ENCODE results near the gene RNF7.
"Not testable (repeated sequence)": the region's sequence is repeated elsewhere in the genome, so short reads cannot be mapped to it uniquely, and the experiment has no call there.

Gene RNF7

DNA sequence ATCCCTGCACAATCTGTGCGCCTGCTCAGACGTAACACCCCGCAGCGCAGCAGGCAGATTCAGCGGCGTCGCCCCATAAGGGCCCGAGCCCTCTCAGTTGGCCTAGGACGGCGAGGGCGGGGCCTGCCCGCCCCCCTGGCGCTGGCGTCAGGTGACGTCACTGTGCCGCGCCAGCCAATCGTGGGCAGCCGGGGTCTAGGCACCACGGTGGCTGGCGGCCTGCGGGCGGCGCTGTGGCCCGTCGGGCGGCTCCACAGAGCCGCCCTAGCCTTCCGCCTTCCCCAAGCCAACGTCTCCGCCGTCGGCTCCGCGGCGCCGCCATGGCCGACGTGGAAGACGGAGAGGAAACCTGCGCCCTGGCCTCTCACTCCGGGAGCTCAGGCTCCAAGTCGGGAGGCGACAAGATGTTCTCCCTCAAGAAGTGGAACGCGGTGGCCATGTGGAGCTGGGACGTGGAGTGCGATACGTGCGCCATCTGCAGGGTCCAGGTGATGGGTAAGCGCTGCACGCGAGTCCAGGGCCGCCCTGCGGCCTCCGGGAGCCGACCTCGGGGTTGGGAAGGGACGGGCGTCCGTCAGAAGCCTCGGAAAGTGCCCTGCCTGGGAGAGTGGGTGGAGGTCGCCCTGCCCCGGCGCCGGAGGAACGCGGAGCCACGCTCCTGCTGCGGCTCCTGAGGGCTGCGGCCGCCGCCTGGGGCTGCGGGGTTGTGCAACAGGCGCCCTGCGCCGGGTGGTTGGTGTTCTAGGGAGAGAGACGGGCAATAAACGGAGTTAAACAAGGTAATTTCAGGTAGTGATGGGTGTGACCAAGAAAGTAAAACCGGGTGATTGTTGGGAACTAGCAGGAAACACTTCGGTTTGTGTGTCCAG, at the start of gene RNF7:
TSS of gene RNF7 (plus strand) at position 277 of the 869 bp plus-strand sequence. CDS start at position 321, 44 bp downstream.
- H3K27ac Mint-ChIP-seq, result peak within 1 kb of the TSS; percentile 98
- H3K36me3 Mint-ChIP-seq, result peaks cover 4% of the 10 kb centered on the region
- H3K9me3 Mint-ChIP-seq (ENCODE audit: low read depth), result no peaks in the 10 kb centered on the region
- no peaks in the 10 kb centered on the region for H3K27me3 Mint-ChIP-seq
- H3K4me1 Mint-ChIP-seq (ENCODE audit: low read depth), result peaks cover 38% of the 10 kb centered on the region
- peak within 1 kb of the TSS; percentile 100 for H3K4me3 Mint-ChIP-seq

DNA sequence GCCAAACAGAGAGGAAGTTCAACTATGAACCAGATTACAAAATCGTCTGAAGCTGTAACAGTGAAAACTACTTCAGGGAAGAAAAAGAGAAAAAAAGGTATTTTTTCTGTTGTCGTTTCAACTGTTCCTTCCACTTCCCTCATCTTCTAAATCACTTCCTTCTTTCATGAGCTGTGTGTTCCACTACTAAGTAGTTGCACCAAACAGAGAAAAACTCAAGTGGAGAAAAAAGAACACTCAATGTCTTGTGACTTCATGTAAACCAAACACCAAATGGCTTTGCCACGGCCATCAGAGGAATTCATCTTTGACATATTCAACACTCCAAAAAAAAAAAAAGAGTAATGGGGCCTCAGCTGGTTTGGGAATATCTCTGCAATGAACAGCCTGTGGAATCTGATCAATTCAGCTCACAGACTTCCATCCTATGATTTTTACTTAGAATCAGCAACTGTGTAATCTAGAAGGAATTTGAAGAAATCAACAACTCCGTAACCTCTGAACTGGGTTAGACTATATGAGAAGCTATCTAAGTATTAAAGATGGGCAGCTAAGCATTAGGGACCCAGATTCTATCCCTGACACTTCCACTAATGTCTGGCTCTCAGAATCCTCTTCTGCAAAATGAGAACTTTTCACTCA, 47.5 kb upstream of the RNF7 start:
- H3K9me3 Mint-ChIP-seq (ENCODE audit: low read depth), result no peaks in the 10 kb centered on the region
- H3K4me1 Mint-ChIP-seq (ENCODE audit: low read depth), result peaks cover 15% of the 10 kb centered on the region
- no peak overlapping the region for H3K4me3 Mint-ChIP-seq
- no peaks in the 10 kb centered on the region for H3K27me3 Mint-ChIP-seq
- no peak overlapping the region for H3K27ac Mint-ChIP-seq
- H3K36me3 Mint-ChIP-seq, result no peaks in the 10 kb centered on the region

DNA sequence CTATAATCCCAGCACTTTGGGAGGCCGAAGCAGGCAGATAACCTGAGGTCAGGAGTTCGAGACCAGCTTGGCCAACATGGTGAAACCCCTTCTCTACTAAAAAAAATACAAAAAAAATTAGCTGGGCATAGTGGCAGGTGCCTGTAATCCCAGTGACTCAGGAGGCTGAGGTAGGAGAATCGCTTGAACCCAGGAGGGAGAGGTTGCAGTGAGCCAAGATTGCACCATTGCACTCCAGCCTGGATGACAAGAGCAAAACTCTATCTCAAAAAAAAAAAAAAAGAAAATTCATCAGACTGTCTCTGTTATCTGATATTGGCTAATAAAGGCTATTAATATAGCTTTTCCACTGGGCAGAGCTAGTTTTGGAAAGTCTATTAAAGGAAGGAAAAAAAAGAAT, 46.6 kb upstream of the RNF7 start:
- H3K4me1 Mint-ChIP-seq (ENCODE audit: low read depth); H3K36me3 Mint-ChIP-seq; H3K27me3 Mint-ChIP-seq; H3K9me3 Mint-ChIP-seq (ENCODE audit: low read depth); H3K27ac Mint-ChIP-seq; H3K4me3 Mint-ChIP-seq: not testable (repeated sequence)

DNA sequence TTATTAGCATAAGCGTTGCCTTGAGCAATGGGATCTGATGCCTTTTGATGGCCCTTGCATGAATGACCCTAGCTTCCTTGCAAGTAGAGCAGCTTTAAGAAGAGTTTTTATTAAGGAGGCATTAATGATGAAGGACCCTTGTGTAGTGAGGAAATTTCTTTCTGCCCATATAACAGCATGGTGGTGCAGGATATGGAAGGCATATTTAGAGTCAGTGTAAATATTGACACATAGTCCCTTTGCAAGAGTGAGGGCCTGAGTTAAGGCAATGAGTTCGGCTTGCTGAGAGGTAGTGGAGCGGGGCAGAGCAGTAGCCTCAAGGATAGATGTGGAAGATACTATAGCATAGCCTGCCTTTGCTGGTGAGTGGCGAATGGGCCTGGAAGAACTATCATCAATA, 45.1 kb upstream of the RNF7 start:
- H3K9me3 Mint-ChIP-seq (ENCODE audit: low read depth); H3K4me3 Mint-ChIP-seq; H3K27me3 Mint-ChIP-seq; H3K36me3 Mint-ChIP-seq; H3K27ac Mint-ChIP-seq; H3K4me1 Mint-ChIP-seq (ENCODE audit: low read depth): not testable (repeated sequence)

DNA sequence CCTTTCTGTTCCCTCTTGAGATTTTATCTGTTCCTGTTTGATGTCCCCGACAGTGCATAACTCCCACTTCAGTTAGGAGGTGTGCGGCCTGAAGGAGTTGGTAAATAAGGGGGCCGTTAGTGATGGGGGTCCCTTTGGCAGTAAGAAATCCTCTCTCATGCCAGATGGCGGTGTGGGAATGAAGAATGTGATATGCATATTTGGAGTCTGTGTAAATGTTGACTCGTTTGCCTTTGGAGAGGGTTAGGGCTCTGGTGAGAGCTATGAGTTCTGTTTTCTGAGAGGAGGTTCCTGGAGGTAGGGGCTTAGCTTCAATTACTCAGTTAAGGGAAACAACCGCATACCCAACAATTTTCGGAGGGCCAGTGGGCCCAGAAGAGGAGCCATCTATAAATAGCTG, 38.8 kb upstream of the RNF7 start:
- H3K4me1 Mint-ChIP-seq (ENCODE audit: low read depth), result no peaks in the 10 kb centered on the region
- H3K36me3 Mint-ChIP-seq, result no peaks in the 10 kb centered on the region
- H3K9me3 Mint-ChIP-seq (ENCODE audit: low read depth), result no peaks in the 10 kb centered on the region
- H3K27me3 Mint-ChIP-seq, result no peaks in the 10 kb centered on the region
- no peak overlapping the region for H3K27ac Mint-ChIP-seq
- H3K4me3 Mint-ChIP-seq, result no peak overlapping the region

DNA sequence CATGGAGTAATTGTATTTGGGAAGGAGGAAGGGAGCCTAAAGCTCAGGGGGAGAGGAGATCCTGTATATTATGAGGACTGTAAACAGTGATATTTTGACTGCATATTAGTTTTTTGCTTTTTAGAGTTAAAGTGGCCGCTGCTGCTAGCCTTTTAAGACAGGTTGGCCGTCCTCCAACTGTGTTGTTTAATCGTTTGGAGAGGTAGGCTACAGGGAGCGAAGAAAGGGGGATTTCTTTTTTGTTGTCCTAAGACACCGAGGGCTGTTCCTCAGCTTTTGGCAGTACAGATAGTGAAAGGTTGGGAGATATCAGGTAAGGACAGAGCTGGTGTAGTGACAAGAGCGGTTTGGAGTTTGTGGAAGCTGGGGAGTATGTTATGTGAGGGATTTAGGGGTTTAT, 38.2 kb upstream of the RNF7 start:
- H3K27ac Mint-ChIP-seq, result no peak overlapping the region
- H3K4me3 Mint-ChIP-seq, result no peak overlapping the region
- no peaks in the 10 kb centered on the region for H3K9me3 Mint-ChIP-seq (ENCODE audit: low read depth)
- H3K36me3 Mint-ChIP-seq, result no peaks in the 10 kb centered on the region
- no peaks in the 10 kb centered on the region for H3K4me1 Mint-ChIP-seq (ENCODE audit: low read depth)
- H3K27me3 Mint-ChIP-seq, result no peaks in the 10 kb centered on the region

DNA sequence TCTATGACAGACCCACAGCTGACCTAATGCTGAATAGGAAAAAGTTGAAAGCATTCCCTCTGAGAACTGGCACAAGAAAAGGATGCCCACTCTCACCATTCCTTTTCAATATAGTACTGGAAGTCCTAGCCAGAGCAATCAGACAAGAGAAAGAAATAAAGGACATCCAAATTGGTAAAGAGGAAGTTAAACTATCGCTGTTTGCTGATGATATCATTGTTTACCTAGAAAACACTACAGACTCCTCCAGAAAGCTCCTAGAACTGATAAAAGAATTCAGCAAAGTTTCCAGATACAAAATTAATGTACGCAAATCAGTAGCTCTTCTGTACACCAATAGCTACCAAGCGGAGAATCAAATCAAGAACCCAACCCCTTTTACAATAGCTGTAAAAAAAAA, 34.7 kb upstream of the RNF7 start:
- not testable (repeated sequence) for H3K27ac Mint-ChIP-seq; H3K9me3 Mint-ChIP-seq (ENCODE audit: low read depth); H3K4me1 Mint-ChIP-seq (ENCODE audit: low read depth); H3K27me3 Mint-ChIP-seq; H3K36me3 Mint-ChIP-seq; H3K4me3 Mint-ChIP-seq

DNA sequence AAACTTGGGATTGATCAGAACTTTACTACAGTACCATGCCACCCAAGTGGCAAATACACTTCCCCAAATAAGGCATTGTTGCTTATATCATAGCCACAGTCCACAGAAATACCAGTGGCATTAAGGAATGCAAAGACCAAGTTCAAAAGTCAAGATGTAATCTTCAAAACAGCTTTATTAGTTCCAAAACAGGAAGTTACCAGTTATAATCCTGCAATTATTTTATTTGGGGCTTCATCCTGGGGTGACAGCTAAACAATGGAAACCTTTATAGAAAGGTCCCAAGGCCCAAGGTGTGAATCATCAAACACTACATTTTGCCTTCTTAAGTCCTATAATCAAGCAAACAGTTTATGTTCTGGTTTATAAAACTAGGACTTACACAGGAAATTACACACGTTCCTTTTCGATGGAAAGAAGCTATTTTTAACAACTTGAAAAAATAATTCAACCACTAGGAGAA, 30.3 kb upstream of the RNF7 start:
- H3K36me3 Mint-ChIP-seq, result no peaks in the 10 kb centered on the region
- H3K27ac Mint-ChIP-seq, result no peak overlapping the region
- H3K4me3 Mint-ChIP-seq, result no peak overlapping the region
- no peaks in the 10 kb centered on the region for H3K27me3 Mint-ChIP-seq
- no peaks in the 10 kb centered on the region for H3K4me1 Mint-ChIP-seq (ENCODE audit: low read depth)
- no peaks in the 10 kb centered on the region for H3K9me3 Mint-ChIP-seq (ENCODE audit: low read depth)

DNA sequence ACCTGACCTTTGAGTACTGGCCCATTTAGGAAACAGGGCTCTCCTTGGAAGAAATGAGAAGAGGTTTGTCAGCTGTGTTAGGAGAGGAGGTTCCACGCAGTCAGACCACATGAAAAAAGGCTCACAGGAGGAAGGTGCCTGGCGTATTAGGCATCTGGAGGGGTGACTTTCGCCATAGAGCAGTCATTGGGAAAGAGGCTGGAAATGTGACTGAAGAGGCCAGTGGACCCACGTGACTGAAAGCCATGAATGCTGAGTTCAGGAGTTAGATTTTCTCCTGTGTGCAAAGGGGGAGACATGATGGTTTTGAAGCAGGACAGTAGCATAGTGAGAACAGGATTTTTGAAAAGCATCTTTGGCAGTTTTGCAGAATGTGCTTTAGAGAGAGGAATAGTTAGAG, 29.7 kb upstream of the RNF7 start:
- Mint-ChIP-seq H3K27me3 (no peaks in the 10 kb centered on the region), H3K4me3 (no peak overlapping the region), H3K27ac (no peak overlapping the region), H3K36me3 (no peaks in the 10 kb centered on the region), H3K4me1 (ENCODE audit: low read depth) (no peaks in the 10 kb centered on the region), H3K9me3 (ENCODE audit: low read depth) (no peaks in the 10 kb centered on the region)

DNA sequence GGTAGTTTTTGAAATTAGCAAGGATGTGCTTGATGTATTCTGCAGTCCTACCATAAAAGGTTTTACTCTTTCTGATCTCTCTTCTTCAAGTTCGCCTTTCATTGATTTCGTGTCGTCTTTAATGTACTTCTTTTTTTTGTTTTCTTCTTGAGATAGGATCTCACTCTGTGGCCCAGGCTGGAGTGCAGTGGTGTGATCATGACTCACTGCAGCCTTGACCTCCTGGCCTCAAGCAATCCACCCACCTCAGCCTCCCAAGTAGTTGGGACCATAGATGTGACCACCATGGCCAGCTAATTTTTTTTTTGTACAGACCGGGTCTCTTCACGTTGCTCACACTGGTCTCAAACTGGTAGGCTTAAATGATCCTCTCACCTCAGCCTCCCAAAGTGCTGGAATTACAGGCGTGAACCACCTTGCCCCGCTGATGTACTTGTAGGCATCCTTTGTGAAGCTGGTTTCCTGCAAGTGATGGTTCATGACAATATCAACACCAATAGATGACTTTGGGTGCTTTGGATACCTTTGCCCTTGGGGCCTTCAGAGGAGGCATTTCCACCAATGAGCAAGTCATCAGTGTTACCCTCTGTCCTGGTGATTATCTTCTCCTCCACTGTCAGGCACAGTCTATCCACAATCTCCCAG, 28.9 kb upstream of the RNF7 start:
- Mint-ChIP-seq H3K27ac (no peak overlapping the region), H3K9me3 (ENCODE audit: low read depth) (no peaks in the 10 kb centered on the region), H3K4me3 (no peak overlapping the region), H3K36me3 (no peaks in the 10 kb centered on the region), H3K27me3 (no peaks in the 10 kb centered on the region), H3K4me1 (ENCODE audit: low read depth) (no peaks in the 10 kb centered on the region)

DNA sequence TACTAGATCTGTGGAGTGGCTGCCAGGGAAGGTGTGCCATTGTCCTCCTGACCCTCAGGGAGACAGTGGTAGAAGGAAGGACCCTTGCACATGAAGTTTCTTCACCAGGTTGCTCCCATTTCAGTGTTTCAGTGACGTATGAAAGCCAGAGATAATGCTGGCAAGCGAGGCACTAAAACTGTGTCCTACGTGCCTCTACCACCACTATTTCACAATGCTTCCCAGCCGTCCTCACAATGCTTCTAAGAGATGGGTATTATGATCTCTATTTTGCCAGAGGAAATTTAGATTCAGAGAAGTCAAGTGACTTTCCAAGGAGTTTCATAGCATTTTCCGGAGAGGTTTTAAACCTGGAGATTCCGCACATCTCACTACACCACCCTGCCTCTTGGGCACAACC, 28.0 kb upstream of the RNF7 start:
- H3K36me3 Mint-ChIP-seq, result no peaks in the 10 kb centered on the region
- H3K4me1 Mint-ChIP-seq (ENCODE audit: low read depth), result no peaks in the 10 kb centered on the region
- no peaks in the 10 kb centered on the region for H3K27me3 Mint-ChIP-seq

DNA sequence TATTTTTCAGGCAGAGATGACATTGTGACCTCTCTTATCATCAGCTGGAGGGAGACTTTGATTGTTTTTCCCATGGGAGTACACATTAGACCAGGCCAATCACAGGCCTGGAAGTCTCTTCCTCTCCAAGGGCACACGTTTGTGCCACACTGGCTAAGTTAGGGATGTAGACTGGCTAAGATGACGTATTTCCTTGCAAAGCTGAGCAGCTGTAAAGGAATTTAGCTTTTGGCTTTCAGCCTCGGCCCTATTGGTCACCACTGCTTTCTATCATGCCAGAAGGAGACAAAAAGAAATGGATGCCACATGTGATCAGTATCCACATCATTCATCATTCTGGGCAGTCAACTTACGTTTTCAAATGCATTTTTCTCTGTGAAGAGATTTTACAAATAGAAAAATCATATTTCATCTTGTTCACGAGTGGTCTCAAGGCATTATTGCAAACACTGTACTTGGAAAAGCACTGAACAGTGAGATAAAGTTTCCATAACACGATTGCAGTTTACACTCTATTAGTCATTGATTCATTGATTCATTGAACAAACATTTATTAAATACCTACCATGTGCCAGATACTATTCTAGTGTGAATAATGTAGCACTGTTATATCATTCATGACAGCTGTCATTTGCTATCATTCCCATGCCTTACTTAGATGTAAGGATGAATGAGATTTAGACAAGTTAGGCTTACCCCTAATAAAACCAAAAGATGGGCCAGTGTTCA, 27.0 kb upstream of the RNF7 start:
- H3K27ac Mint-ChIP-seq, result no peak overlapping the region
- no peaks in the 10 kb centered on the region for H3K4me1 Mint-ChIP-seq (ENCODE audit: low read depth)
- H3K36me3 Mint-ChIP-seq, result no peaks in the 10 kb centered on the region
- H3K27me3 Mint-ChIP-seq, result no peaks in the 10 kb centered on the region
- no peak overlapping the region for H3K4me3 Mint-ChIP-seq
- H3K9me3 Mint-ChIP-seq (ENCODE audit: low read depth), result no peaks in the 10 kb centered on the region

More for the DNA sequence above, 28.0 kb upstream of the RNF7 start:
- H3K27ac Mint-ChIP-seq, result no peak overlapping the region
- no peak overlapping the region for H3K4me3 Mint-ChIP-seq
- H3K9me3 Mint-ChIP-seq (ENCODE audit: low read depth), result no peaks in the 10 kb centered on the region

DNA sequence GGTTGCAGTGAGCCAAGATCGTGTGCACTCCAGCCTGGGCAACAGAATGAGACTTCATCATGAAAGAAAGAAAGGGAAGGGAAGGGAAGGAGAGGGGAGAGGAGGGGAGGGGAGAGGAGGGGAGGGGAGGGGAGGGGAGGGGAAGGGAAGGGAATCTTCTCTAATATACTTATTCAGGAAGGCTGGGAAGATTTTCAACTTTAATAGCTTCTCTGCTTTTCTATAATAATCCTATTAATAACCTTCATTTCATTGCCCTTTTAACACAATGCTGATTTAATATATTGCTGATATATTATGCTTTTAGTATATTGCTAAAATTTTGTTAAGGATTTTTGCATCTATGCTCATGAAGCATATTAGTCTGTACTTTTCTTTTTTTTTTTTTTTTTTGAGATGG, 23.4 kb upstream of the RNF7 start:
- H3K9me3 Mint-ChIP-seq (ENCODE audit: low read depth), result no peaks in the 10 kb centered on the region
- no peaks in the 10 kb centered on the region for H3K36me3 Mint-ChIP-seq
- no peaks in the 10 kb centered on the region for H3K4me1 Mint-ChIP-seq (ENCODE audit: low read depth)
- H3K27me3 Mint-ChIP-seq, result peaks cover 2% of the 10 kb centered on the region
- H3K4me3 Mint-ChIP-seq, result no peak overlapping the region
- no peak overlapping the region for H3K27ac Mint-ChIP-seq

DNA sequence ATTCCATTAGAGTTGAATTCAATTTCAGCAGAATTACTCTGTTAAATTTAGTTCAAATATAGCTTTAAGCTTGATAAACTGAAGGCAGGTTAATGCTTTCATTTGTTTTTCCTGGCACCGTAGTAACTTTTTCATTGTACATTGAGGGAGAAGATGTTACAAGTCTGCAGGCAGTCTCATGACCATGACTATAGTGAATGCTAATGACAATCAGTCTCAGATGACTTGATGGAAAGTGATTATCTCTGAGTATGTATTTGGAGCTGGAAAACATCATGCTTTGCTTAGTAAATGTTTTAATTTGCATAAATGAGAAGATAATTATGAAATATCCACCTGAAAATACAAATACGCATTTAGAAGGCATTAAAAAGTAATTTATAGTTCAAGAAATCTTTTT, 16.0 kb upstream of the RNF7 start:
- no peaks in the 10 kb centered on the region for H3K36me3 Mint-ChIP-seq
- H3K9me3 Mint-ChIP-seq (ENCODE audit: low read depth), result no peaks in the 10 kb centered on the region
- peaks cover 3% of the 10 kb centered on the region for H3K27me3 Mint-ChIP-seq
- H3K4me1 Mint-ChIP-seq (ENCODE audit: low read depth), result no peaks in the 10 kb centered on the region
- H3K4me3 Mint-ChIP-seq, result no peak overlapping the region
- H3K27ac Mint-ChIP-seq, result no peak overlapping the region

DNA sequence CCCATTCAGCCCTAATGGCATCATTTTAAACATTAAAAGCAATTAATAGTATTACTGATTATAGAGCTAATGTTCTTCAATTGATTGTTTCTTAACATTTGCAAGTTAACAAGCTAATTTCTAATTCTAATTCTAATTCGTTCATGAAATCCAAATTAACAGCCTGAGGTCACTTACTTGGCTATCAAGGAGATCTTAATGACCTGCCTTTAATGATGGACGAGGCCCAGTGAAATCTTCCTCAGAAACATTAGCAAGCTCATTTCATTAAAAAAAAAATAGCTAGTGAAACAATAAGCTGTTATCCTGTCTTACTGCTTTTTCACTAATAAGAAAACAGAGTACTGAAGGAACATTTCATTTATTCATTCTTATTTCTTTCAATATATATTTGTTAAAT, 15.4 kb upstream of the RNF7 start:
- H3K27me3 Mint-ChIP-seq, result peaks cover 3% of the 10 kb centered on the region
- no peak overlapping the region for H3K27ac Mint-ChIP-seq
- no peak overlapping the region for H3K4me3 Mint-ChIP-seq
- H3K9me3 Mint-ChIP-seq (ENCODE audit: low read depth), result no peaks in the 10 kb centered on the region
- H3K4me1 Mint-ChIP-seq (ENCODE audit: low read depth), result no peaks in the 10 kb centered on the region
- no peaks in the 10 kb centered on the region for H3K36me3 Mint-ChIP-seq

Measured in activated naive CD8-positive, alpha-beta T cell (primary cell).